HG03439 (cell line): ENCODE measurements around the gene CTAGE6.
"Not testable (repeated sequence)": the region's sequence is repeated elsewhere in the genome, so short reads cannot be mapped to it uniquely, and the experiment has no call there.

Experiments
- ATAC-seq: cut with Tn5 transposase; IDR thresholded peaks from one replicate; pipeline ENCODE4 v1.9.1; 2021; ENCODE audit warnings: mild to moderate bottlenecking, moderate library complexity; ENCODE audit not compliant: unreplicated experiment

Gene CTAGE6

GRCh38 chr7:143757596-143757995 is at the start of gene CTAGE6:
CTAGE6 (minus strand) TSS chr7:143757696; CDS start chr7:143757658, 38 bp downstream.
- ATAC-seq, result not testable (repeated sequence)

GRCh38 chr7:143806664-143807071 is 49.2 kb upstream of the CTAGE6 start:
- not testable (repeated sequence) for ATAC-seq

- ATAC-seq, result not testable (repeated sequence)
Observed at GRCh38 chr7:143797896-143798290, 40.4 kb upstream of the CTAGE6 start.

- not testable (repeated sequence) for ATAC-seq
Observed at GRCh38 chr7:143797119-143797895, 39.8 kb upstream of the CTAGE6 start.

GRCh38 chr7:143795653-143796052 is 38.2 kb upstream of the CTAGE6 start:
- not testable (repeated sequence) for ATAC-seq

GRCh38 chr7:143792633-143793032 is 35.1 kb upstream of the CTAGE6 start:
- ATAC-seq, result not testable (repeated sequence)

- not testable (repeated sequence) for ATAC-seq
Observed at GRCh38 chr7:143785415-143786182, 28.1 kb upstream of the CTAGE6 start.

GRCh38 chr7:143779591-143779990 is 22.1 kb upstream of the CTAGE6 start:
- not testable (repeated sequence) for ATAC-seq

- ATAC-seq, result not testable (repeated sequence)
Observed at GRCh38 chr7:143772738-143773468, 15.4 kb upstream of the CTAGE6 start.

GRCh38 chr7:143767531-143767930 is 10.0 kb upstream of the CTAGE6 start:
- ATAC-seq, result not testable (repeated sequence)

GRCh38 chr7:143765678-143766077 is 8.2 kb upstream of the CTAGE6 start:
- ATAC-seq, result not testable (repeated sequence)

- not testable (repeated sequence) for ATAC-seq
Observed at GRCh38 chr7:143763065-143763464, 5.6 kb upstream of the CTAGE6 start.

- not testable (repeated sequence) for ATAC-seq
Observed at GRCh38 chr7:143745340-143745739, 12.2 kb downstream of the CTAGE6 start.

- peak; percentile 51 for ATAC-seq
Observed at GRCh38 chr7:143737037-143737819, 20.3 kb downstream of the CTAGE6 start.

GRCh38 chr7:143735962-143736361 is 21.5 kb downstream of the CTAGE6 start:
- no peak for ATAC-seq

- ATAC-seq, result no peak
Observed at GRCh38 chr7:143733876-143734275, 23.6 kb downstream of the CTAGE6 start.

- ATAC-seq, result no peak
Observed at GRCh38 chr7:143728333-143728862, 29.1 kb downstream of the CTAGE6 start.

GRCh38 chr7:143727561-143727960 is 29.9 kb downstream of the CTAGE6 start:
- not testable (repeated sequence) for ATAC-seq

GRCh38 chr7:143726143-143726542 is 31.4 kb downstream of the CTAGE6 start:
- ATAC-seq, result not testable (repeated sequence)

- not testable (repeated sequence) for ATAC-seq
Observed at GRCh38 chr7:143720335-143720734, 37.2 kb downstream of the CTAGE6 start.
